GM19438 (cell line): ENCODE measurements around the gene VWA5A.
A peak's percentile ranks its signal among the peaks of the same experiment; 100 is the strongest.
"Not testable (repeated sequence)": the region's sequence is repeated elsewhere in the genome, so short reads cannot be mapped to it uniquely, and the experiment has no call there.

Experiments used
- ATAC-seq: cut with Tn5 transposase; IDR thresholded peaks from one replicate; pipeline ENCODE4 v1.9.1; 2021; ENCODE audit warnings: low read depth; ENCODE audit not compliant: unreplicated experiment

The VWA5A gene

DNA sequence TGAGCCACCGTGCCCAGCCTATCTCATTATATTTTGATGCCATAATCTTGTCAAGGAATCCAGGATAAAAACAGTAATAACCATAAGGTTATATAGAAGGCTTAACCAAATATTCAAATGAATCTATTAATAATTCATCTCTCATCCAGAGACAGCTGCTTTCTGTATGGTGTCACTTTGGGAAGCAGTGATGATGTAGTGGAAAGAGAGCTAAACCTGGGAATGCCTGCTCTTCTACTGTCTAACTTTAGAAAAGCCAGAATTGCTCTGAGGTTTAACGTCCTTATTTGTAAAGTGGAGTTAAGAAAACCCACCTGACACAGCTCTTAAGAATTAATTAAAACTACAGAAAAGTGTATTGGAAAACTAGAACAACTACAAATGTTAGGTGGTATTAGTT, 38.6 kb downstream of the VWA5A start:
- ATAC-seq, result no peak

DNA sequence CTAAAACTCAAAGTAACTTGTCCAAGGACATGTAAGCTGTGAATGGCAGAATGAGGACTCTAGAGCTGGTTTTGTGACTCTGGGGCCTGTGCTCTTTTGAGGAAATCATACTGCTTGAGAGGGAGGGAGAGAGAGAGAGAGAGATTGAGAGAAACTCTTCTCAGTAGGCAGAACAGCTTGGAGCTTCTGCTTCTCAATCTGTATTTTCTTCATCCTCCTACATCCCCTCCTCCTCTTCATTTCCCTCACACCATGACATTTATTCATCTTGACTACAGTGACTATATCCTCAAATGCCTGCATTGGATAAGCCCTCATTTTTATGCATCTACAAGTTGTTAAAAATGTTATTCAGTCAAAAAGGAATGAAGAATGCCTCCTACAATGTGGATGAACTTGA, 44.2 kb downstream of the VWA5A start:
- ATAC-seq, result no peak

- no peak for ATAC-seq
These were observed 45.7 kb downstream of the VWA5A start for GRCh38 chr11:124160986-124161385.

DNA sequence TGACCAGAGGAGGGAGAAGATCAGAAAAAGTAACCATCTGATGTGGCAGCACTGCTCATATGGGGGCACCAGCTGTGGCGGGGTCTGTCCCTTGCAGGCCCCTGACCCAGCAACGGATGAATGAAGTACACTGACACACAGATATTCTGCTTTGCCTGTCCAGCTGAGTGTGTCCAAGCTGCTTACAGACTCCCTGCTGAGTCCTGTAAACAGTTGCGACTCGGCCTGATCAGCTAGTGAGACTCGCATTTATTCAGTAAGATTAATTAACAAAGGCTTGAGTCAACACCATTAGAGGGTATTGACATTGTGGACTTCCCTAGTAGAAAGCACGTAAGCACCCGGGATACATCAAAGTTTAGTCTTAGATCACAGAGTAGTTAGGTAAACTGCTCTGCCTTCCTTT, 52.6 kb downstream of the VWA5A start:
- no peak for ATAC-seq

DNA sequence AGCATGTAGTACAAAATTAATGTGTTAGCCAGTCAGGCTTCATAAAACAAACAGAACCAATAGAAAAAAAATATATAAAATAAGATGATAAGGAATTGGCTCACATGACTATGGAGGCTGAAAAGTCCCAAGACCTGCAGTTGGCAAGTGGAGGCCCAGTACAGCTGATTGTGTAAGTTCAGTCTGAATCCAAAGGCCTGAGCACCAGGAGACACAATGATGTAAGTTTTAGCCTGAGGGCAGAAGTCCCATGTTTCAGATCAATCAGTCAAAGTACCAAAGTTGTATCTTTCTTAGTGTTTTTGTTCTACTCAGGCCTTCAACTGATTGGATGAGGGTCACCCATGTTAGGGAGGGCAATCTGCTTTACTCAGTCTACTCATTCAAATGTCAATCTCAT, 53.5 kb downstream of the VWA5A start:
- ATAC-seq, result no peak

DNA sequence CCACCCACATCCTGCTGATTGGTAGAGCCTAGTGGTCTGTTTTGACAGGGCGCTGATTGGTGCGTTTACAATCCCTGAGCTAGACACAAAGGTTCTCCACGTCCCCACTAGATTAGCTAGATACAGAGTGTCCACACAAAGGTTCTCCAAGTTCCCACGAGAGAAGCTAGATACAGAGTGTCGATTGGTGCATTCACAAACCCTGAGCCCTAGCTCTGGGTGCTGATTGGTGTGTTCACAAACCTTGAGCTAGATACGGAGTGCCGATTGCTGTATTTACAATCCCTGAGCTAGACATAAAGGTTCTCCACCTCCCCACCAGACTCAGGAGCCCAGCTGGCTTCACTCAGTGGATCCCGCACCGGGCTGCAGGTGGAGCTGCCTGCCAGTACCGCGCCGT, 55.1 kb downstream of the VWA5A start:
- ATAC-seq, result not testable (repeated sequence)

GRCh38 chr11:124170801-124171586, 55.7 kb downstream of the VWA5A start:
- ATAC-seq, result no peak

DNA sequence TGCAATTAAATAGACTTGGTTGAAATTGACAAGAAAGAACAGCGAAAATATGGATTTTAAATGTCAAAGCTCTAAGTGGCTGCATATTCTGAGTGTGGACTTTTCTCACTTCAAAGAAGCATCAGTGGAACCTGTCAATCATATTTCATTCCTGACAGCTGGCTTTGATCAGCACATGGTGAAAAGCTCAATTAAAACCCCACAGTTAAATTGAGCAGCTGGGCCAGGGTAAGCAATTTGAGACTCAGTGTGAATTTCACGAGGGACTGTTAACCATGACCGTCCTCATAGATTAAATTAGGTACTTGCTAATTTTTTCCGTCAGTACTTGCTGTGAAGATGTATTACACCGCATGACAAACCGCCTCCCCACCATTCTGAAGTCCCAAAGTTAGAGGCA, 56.9 kb downstream of the VWA5A start:
- ATAC-seq, result no peak

DNA sequence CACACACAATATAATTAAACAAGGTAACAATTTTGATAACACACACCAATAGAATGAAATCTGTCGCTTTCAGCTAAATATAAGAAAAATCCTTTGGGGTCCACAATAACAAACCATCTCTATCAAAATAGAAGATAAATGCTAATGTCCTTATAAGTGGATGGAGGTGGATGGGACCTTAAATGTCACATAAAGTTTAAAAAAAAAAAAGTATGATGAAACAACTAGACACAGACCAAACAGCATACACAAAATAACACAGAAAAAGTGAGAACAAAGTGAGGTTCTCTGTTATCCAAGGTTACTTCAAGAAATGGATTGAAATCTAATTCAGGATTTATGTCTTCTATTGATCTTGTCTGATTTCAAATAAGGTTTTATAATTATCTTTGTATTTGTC, 57.3 kb downstream of the VWA5A start:
- ATAC-seq, result no peak

DNA sequence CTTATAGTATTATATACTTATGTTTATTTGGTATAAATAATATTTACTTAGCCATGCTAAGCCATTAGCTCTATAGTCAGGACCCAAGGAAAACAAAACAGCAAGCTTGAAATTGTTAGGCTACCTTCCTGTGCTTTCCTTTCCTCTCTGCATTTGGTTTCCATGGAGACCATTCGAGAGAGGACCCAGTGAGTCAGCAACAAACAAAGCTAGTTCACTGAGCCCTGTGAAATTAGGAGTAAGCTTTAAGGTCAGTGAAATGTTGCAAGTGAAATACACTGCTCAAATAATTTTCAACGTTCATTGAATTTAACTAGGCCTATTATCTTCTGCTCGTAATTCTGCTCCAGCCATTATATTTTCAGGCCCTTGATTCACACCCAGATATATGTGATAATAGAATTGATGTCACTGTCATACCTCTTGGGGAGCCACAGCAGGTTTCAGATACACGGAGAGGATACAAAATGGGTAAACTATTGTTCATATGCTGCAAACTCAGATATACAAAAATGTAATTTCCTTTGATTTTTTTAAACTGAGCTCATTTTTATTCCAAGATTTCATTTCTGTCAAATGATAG, 58.8 kb downstream of the VWA5A start:
- no peak for ATAC-seq

GRCh38 chr11:124176925-124177715, 61.9 kb downstream of the VWA5A start:
- no peak for ATAC-seq

- ATAC-seq, result no peak
These were observed 64.1 kb downstream of the VWA5A start for GRCh38 chr11:124179310-124179709.

- ATAC-seq, result no peak
These were observed 67.8 kb downstream of the VWA5A start, which contains the start of gene OR10D3 for GRCh38 chr11:124183068-124183467. OR10D3 (plus strand) TSS chr11:124183345; CDS start chr11:124185270, 1,925 bp downstream.

GRCh38 chr11:124190298-124191139, 75.3 kb downstream of the VWA5A start:
- ATAC-seq, result no peak

- no peak for ATAC-seq
These were observed 78.2 kb downstream of the VWA5A start for GRCh38 chr11:124193221-124194010.

- ATAC-seq, result no peak
These were observed 79.3 kb downstream of the VWA5A start for GRCh38 chr11:124194293-124195188.

GRCh38 chr11:124195189-124195734, 80.0 kb downstream of the VWA5A start:
- peak; percentile 87 for ATAC-seq
